PC-3 (cell line): ENCODE results near the gene FFAR4.

Source experiments
- CTCF ChIP-seq: fragments of 300-600 bp; sonication (generic); conservative IDR thresholded peaks from 2 replicates; pipeline ENCODE4 v1.5.1; 2017; ENCODE audit warnings: antibody characterized with exemption, low read depth, mild to moderate bottlenecking, low read length
- EZH2 ChIP-seq: fragments of 300-600 bp; sonication (generic); IDR thresholded peaks from one replicate; pipeline ENCODE4 v1.6.1; 2017; ENCODE audit warnings: antibody characterized with exemption, mild to moderate bottlenecking, low read length; ENCODE audit not compliant: unreplicated experiment
- EZH2phosphoT487 ChIP-seq: fragments of 300-600 bp; sonication (generic); IDR thresholded peaks from 2 replicates; pipeline ENCODE4 v1.6.1; 2018; ENCODE audit warnings: mild to moderate bottlenecking, antibody characterized with exemption, low read length, borderline replicate concordance

- TF ChIP-seq CTCF (peak; percentile 73), EZH2 (no peak), EZH2phosphoT487 (no peak)
Observed at GRCh38 chr10:93554760-93555432, 11.6 kb upstream of the FFAR4 start.
